ENCODE results near the gene FBXL15.

FBXL15 gene

GRCh38 chr10:102457591-102458150 is 37.0 kb downstream of the FBXL15 start:
- no peak for DNase-seq (ENCODE audit: low read depth in 2 of 2)

- DNase-seq (ENCODE audit: low read depth in 2 of 2): no peak
Measured at GRCh38 chr10:102458656-102459055, 38.0 kb downstream of the FBXL15 start.

DNA sequence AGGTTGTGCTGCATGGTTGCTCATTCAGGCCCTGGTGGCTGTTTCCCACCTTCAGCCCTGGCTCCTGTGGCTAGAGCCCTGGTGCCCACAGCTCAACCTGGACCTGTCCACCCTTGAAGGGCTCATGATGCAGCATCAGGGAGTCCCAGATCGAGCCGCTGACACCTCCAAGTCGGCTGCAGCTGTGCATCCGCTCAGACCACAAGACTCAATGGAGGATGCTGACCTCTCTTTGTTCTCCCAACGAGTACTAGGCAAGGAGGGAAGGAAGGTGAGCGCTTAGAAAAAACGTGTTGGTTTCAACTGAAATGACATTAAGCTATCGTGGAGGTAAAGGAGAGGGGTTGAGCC is 40.2 kb downstream of the FBXL15 start:
- DNase-seq (ENCODE audit: low read depth in 2 of 2): no peak

DNA sequence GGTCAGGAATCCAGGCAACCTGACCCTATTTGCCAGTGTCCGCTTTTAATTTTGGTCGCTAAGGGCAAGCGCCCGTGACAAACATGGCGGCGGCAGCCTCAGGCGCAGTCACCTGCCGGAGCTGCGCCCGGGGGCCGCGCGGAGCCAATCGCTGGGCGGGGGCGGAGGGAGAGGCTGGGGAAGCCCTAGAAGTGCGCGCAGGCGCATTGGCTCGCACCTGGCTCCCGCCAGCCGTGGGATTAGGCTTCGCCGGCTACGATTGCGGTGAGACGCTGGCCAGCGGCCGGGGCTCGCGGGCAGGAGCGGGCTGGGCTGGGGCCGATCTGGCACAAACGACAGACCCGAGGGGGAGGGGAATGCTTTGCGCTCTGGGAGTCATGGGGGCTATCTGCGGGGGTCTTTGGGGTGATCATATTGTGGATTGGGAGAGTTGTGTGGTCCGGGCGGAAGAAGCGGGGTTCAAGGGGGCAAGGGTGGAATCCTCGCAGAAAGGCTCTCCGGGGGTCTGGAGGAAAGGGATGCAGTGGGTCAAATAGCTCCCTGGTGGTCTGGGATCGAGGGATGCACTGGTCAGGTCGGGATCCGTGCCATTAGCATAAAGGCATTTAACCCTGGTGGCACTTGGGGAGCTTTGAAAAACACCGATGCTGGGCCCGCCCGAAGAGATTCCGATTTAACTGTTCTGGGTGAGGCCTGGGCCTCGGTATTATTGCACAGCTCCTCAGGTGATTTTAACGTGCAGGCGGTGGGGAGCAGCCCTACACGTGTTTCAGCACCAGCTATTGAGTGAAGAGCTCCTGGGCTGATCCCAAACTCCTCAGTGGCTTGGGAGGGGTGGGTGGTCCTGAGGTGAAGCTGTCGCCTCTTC is 40.8 kb downstream of the FBXL15 start:
- peak; percentile 86 to 94 for DNase-seq (ENCODE audit: low read depth in 2 of 2)

GRCh38 chr10:102462512-102463054 is 41.9 kb downstream of the FBXL15 start:
- no peak for DNase-seq (ENCODE audit: low read depth in 2 of 2)

DNA sequence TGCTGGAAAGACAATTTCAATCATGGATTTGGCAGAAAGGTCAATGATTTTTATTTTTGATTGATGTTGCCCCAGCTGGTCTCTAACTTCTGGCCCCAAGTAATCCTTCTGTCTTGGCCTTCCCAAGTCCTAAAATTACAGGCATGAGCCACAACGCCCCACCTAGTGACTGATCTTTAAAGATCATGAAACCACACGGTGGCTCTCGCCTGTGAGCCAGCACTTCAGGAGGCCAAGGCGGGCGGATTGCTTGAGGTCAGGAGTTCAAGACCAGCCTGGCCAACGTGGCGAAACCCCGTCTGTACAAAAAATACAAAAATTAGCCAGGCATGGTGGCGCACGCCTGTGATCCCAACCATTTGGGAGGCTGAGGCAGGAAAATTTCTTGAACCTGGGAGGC is 43.3 kb downstream of the FBXL15 start:
- DNase-seq (ENCODE audit: low read depth in 2 of 2): no peak

DNA sequence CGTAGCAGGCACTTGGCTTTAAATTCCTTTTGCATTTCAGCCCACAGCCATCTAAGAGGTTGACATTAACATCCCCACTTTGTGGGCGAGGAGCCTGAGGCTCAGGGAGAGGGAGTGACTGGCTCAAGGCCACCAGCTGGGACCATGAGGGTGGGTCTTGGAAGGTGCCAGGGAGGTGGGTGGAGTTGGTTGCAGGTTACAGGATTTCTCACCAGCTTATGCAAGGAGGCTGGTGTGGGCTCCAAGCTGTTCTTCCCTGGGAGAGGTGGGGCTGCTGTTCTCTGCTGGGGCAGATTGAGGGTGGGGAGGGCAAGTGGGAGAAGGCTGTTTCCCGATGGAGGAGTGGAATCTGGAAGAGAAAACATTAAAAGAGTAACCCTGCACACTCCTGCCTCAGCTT is 44.8 kb downstream of the FBXL15 start:
- DNase-seq (ENCODE audit: low read depth in 2 of 2): no peak

DNA sequence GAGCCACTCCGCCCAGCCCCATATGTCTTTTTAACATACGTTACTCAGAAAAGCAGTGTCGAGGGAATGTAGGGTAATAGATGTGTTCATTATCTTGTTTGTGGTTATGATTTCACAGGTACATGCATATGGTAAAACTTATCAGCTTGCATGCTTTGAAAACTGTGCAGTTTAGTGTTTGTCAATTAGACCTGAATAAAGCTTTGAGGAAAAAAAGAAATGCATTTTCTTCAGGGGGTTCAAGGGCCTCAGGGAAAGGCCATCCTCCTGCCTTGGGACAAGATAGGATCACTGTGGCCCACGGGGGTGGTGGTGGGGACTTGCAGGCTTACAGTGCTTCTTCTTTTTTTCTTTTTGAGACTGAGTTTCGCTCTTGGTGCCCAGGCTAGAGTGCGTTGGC is 46.7 kb downstream of the FBXL15 start:
- DNase-seq (ENCODE audit: low read depth in 2 of 2): no peak

DNA sequence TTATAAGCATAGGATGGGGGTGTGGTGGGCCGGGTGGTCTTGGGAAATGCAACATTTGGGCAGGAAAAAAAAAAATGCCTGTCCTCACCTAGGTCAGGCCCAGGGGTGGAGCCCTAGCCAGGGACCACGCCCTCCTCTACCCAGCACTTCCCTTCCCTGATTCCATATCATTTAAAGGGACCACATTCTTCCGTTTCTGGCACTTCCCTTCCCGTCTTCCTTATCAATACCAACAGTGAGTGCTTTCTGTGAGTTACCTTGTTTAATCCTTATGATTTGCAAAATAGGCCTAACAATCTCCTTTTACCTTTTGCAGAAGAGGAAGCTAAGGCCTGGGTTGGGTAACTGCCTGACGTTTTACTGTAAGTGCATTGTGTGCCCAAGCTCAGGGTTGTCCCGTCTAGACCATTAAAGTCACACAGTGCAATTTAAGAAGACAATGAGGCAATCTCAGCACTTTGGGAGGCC is 47.4 kb downstream of the FBXL15 start:
- no peak for DNase-seq (ENCODE audit: low read depth in 2 of 2)

- no peak for DNase-seq (ENCODE audit: low read depth in 2 of 2)
Measured at GRCh38 chr10:102468683-102469082, 48.0 kb downstream of the FBXL15 start.

DNA sequence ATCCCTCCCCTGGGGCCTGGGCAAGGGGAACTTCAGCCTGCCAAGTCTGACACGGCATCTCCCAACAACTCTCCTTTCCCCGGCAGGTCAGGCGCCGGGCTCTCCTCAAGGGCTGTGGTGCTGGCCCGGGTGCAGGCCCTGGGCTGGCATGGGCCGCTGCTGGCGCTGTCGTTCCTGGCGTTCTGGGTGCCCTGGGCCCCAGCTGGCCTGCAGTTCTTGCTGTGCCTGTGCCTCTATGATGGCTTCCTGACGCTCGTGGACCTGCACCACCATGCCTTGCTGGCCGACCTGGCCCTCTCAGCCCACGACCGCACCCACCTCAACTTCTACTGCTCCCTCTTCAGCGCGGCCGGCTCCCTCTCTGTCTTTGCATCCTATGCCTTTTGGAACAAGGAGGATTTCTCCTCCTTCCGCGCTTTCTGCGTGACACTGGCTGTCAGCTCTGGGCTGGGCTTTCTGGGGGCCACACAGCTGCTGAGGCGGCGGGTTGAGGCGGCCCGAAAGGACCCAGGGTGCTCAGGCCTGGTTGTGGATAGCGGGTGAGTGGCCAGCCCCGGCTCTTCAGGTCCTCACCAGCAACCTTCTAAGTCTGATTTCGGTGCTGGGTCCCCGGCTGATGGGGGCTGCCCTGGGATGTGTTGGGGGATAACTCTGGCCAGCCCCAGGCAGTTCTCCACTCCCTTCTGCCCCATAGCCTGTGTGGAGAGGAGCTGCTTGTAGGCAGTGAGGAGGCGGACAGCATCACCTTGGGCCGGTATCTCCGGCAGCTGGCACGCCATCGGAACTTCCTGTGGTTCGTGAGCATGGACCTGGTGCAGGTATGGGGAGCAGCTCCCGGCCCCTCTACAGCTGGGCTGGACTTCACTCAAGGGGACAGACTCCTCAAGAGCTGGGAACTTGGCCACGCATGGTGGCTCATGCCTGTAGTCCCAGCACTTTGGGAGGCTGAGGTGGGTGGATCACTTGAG is 50.2 kb downstream of the FBXL15 start:
- no peak for DNase-seq (ENCODE audit: low read depth in 2 of 2)

Data from stimulated activated CD4-positive, alpha-beta T cell treated with anti-CD3 and anti-CD28 coated beads, Interleukin-15, amount 100 ng/mL, for 48 hours (primary cell).